Mammary epithelial cell (primary cell): ENCODE results near the gene KIF17.

Source experiments
- CTCF ChIP-seq, 2 donors: IDR thresholded peaks in 1 of 2; conservative IDR thresholded peaks in 1 of 2; 2 replicates each; pipeline ENCODE4 v1.5.1; 2011 to 2012; ENCODE audit warnings: inconsistent platforms in 2 of 2, low read length in 2 of 2, mild to moderate bottlenecking in 2 of 2, control low read depth in 1 of 2, low read depth in 1 of 2; ENCODE audit not compliant: insufficient read depth in 1 of 2; ENCODE audit errors: extremely low read depth in 1 of 2
- EZH2 ChIP-seq: IDR thresholded peaks from 2 replicates; pipeline ENCODE4 v1.6.1; 2012; ENCODE audit warnings: low read length, inconsistent platforms, borderline replicate concordance

GRCh38 chr1:20708057-20708456, 9.8 kb downstream of the KIF17 start:
- TF ChIP-seq CTCF (conservative IDR thresholded peaks at IDR 0.05 in 1 of 2, IDR thresholded peaks at IDR 0.05 in 1 of 2; ENCODE audit: extremely low read depth in 1 of 2, insufficient read depth in 1 of 2, low read depth in 1 of 2, low read length in 2 of 2) (no peak), EZH2 (no peak)
